Left cardiac atrium (tissue), 4 donors: ENCODE measurements around the gene PRF1. TPM values are rescaled to one million over a fixed set of nuclear protein-coding genes. Genes with fewer than 3 reads are reported as not detected.
"Not testable (repeated sequence)": the region's sequence is repeated elsewhere in the genome, so short reads cannot be mapped to it uniquely, and the experiment has no call there.

ENCODE experiments used
- ATAC-seq, 2 donors: fragments of 200-7000 bp; cut with Tn5 transposase; one replicate each; pipeline ENCODE4 v1.9.1; 2020; ENCODE audit warnings: mild to moderate bottlenecking in 2 of 2, moderate library complexity in 2 of 2
- DNase-seq: peaks from one replicate; pipeline ENCODE4 v3.0.0-alpha.2; 2020
- intact Hi-C, 2 donors: fragments of 100-400 bp; cut with DNase I; formaldehyde crosslinking; loops; one replicate each; pipeline versions ENCODE4 v1.14.1 to v1.15.1; 2022 to 2023
- total RNA-seq, 2 donors: library from RNA; stranded (reverse); fragmentation: NEBNext Ultra II Directional; extraction: Animal tissue kit (Norgen Biotek cat#: 25700); gene quantifications; one replicate each; pipeline ENCODE4 v1.2.1, GENCODE V29; 2021
- donor health status: DM: no; HTN: yes; CAD: no.
- donor health status: DM: no; HTN: yes; CAD: no; lungs with severe emphysema.
- donor health status: DM: yes; HTN: yes; CAD: no.
- donor health status: Dilated cardiomyopathy.

PRF1 gene
- total RNA-seq, 2 donors from 2014 or later = 1.5 to 4.6 TPM

DNA sequence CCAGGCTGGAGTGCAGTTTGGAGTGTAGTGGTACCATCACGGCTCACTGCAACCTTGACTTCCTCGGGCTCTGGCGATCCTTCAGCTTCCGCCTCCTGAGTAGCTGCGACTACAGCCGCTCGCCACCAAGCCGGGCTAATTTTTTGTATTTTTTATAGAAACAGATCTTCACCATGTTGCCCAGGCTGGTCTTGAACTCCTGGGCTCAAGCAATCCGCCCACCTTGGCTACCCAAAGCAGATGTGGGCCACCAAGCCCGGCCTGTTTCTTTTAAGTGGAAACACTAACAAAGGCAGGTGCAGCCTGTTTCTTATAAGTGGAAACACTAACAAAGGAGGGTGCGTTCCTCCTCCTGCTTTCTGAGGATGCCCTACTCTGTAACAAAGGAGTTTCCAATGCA lies 18.2 kb downstream of the PRF1 start:
- ATAC-seq (no peak), DNase-seq (no peak)
- intact Hi-C loops = no loop called here

DNA sequence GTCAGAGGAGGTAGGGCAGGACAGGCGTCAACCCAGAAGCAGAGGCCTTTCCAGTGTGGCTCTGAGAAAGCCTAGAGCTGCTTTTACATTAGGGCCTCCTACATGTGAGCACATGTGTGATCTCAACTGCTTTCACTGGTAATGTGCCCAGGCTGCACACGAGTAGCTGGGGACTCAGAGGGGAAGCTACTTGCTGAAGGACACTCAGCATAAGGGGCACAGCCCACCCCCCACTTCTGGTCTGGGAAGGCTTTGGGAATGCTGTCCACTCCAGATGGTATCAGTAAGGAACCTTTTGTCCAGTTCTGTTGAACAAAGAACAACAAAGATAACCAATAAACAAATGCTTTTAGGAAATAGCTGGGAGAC lies 18.9 kb downstream of the PRF1 start:
- DNase-seq (peak; percentile 1), ATAC-seq (peak in 1 of 2 donors; percentile 16)
- intact Hi-C loops = no loop called here

DNA sequence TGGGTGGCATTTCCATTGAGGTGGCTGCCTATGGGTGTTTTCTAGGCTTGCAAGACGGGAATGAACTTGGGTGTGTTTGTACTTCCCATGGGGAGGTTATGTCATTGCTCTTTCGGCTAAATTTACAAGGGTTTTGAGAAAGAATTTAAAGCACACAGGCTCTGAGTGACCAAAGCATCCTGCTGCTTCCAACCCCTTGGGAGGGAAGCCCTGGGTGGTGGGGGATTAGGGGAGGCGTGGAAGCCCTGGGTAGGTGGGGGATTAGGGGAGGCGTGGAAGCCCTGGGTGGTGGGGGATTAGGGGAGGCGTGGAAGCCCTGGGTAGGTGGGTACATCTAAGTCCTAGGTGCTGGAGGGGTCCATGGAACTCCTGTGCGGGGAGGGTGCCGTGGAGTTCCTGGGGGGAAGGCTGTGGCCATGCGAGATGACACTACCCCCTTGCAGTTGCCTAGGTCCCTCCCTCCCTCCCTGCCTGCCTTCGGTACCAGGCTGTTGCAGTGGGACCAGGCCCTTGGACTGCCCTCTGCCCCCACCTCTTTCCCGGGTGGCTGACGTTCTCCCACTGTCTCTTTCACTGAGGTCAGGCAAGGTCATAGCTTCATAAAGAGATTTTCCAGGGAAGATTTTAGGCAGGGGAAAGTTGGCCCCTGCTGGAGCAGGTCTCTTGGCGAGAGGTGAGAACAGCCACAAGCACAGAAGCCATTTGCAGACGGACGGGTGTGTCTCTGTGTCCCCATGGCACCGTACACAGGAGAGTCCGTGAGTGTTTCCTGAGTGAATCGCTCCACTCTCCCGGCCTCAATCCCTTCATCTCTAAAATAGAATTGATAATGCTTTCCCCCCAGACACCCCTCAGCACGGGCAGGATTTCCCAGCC lies 19.5 kb downstream of the PRF1 start:
- intact Hi-C loops = no loop called here
- peak; percentile 10 for DNase-seq
- ATAC-seq = peak in 1 of 2 donors; percentile 36

DNA sequence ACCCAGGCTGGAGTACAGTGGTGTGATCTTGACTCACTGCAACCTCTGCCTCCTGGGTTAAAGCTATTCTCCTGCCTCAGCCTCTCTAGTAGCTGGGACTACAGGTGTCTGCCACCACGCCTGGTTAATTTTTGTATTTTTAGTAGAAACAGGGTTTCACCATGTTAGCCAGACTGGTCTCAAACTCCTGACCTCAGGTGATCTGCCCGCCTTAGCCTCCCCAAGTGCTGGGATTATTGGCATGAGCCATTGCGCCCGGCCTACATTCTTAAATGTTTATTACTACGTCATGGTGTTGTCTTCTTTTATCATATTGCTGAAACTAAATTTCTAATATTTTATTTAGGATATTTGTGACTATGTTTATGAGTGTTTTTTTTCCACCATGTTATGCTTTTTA lies 21.4 kb downstream of the PRF1 start:
- DNase-seq = peak; percentile 1

DNA sequence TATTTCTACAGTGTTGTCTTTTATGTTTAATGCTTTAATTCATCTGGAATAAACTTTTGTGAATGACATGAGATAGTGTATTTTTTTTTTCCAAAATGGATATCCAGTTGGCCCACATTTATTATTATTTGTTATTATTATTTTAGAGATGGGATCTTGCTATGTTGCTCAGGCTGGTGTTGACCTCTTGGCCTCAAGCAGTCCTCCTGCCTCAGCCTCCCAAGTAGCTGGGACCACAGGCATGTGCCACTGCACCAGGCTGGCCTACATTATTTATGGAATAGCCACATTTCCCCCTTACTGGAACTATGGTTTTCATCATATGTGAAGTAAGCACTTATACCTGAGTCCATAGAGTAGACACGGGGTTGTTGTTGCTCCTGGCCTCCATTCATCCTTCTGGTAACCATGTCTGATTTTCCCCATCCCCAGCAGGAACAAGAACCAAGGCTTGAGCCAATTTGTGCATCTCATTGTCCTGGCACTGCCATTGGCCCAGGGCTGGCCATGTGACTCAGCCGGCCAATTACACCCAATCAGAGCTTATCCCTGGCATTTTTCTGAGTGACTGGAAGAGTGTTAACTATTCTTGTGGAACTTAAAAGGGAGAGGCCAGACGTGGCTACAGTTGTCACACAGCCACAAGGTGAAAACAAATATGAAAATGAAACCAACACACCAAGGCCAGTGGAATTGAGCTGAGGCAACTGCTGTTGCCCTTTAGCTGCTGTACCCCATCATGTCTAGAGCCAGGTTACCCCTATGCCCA lies 23.1 kb downstream of the PRF1 start:
- intact Hi-C loops = no loop called here
- DNase-seq (peak; percentile 3), ATAC-seq (no peak)

More for the DNA sequence above, 21.4 kb downstream of the PRF1 start:
- intact Hi-C loops, ATAC-seq: not testable (repeated sequence)

DNA sequence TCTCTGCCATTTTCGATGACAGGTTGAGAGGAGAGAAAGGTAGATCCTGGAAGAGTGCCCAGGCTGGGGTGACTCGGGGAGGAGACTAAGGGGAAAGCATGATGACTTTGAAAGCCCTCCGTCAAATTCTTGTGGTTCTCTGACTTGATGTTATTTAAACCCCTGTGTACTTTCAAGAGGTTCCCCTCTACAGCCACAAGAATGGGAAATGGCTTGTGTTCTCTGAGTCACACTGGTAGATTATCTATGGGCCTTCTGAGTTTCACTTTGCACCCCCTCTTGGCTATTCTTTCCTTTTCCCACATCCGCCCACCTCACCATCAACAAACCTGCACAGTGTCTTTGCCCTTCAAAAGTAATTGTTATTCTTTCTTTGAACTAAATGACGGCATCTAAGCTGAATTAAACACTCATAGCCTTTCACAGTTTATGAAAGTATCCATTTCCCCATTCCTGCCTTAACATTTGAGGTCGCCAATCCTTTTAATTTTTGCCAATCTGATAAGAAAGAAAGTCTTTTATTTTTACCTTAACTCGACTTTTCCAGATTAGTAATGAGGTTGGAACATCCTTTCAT lies 24.1 kb downstream of the PRF1 start:
- DNase-seq (no peak), ATAC-seq (peak in 1 of 2 donors; percentile 3)
- intact Hi-C loops = no loop called here

DNA sequence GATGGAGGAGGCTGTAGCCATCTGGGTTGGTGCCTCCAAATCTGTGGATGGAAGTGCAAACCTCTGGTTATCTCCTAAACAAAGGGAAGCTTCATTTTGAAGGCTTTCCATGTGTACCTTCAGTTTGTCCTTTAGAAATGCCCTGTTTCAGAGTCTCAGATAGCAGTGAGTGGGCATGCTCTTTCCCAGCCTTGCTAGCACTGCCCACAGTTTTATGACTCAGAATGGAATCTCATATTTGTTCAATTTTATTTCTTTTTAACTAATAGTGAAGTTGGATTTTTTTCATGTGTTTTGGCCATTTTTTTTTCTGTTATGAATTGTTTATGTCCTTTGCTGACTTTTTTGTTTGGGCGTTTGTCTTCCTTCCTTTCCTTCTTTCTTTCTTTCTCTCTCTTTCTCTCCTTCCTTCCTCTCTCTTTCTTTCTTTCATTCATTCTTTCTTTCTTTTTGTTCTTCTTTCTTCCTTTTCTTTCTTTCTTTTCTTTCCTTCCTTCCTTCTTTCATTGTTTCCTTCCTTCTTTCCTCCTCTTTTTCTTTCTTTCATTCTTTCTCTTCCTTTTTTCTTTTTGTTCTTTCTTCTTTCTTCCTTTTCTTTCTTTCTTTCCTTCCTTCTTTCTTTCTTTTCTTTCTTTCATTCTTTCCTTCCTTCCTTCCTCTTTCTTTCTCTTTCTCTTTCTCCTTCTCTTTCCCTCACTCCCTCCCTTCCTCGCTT lies 25.6 kb downstream of the PRF1 start:
- intact Hi-C loops = no loop called here
- ATAC-seq (peak in 1 of 2 donors; percentile 42), DNase-seq (no peak)

DNA sequence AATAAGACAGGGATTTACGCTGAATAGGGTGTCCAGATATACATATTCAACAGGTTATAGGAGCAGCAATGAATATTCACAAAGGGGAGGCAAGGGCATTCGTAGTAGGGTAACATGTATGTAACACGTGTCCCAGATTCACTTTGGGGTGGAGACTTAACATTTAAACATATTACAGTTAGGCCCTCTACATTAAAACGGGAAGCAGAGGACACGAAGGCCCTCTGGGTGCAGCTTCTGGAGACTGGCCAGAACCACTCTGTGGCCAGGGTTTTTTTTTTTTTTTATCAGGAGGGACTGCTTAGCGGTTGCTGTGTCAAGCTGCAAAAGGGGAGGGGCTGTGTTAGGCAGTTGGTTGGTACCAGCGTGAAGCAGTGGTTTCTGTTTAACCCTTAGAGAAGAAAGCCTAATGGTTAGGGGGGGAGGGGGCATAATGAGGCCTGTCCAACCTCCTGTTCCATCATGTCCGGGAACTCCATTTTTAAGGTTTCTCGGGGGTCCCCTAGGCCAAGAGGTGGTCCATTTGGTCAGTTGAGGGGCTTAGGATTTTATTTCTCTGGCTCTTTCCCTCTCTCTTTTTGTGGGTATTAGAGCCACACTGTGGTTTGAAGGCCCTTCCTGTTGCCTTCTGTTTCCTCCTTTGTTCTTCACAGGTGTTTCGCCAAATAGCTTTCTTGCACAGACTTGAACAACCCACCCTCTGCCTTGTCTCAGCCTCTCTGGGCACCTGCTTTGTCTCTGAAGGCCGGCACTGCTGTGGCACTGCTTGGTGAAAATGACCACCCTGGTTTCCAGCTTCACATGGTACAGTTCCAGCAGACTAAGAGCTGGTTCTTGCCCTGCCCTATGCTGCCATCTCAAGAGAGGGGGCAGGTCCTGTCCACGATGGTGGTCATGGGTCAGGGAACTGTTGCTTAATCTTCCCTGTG lies 26.4 kb downstream of the PRF1 start:
- intact Hi-C loops = no loop called here
- DNase-seq (peak; percentile 66), ATAC-seq (peak; percentile 90 to 91)

DNA sequence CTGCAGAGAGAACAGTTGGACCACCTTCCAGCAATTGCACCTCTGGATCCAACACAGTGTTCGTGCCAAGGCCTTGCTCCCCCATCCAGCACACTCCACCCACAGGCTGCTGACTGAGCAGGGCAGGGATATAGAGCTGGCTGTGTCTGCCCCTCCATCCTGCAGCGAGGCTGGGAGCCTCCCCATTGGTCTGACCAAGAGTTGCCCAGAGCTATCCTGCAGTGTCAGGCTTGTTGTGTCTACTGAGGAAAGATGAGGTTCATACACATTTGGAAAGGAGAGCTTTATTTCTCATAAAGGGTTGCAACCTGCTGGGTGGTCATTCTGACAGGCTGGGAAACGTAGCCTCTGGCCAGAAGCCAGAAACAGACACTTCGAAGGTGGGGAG lies 27.1 kb downstream of the PRF1 start:
- DNase-seq (peak; percentile 28), ATAC-seq (peak; percentile 65 to 78)
- intact Hi-C loops = no loop called here

DNA sequence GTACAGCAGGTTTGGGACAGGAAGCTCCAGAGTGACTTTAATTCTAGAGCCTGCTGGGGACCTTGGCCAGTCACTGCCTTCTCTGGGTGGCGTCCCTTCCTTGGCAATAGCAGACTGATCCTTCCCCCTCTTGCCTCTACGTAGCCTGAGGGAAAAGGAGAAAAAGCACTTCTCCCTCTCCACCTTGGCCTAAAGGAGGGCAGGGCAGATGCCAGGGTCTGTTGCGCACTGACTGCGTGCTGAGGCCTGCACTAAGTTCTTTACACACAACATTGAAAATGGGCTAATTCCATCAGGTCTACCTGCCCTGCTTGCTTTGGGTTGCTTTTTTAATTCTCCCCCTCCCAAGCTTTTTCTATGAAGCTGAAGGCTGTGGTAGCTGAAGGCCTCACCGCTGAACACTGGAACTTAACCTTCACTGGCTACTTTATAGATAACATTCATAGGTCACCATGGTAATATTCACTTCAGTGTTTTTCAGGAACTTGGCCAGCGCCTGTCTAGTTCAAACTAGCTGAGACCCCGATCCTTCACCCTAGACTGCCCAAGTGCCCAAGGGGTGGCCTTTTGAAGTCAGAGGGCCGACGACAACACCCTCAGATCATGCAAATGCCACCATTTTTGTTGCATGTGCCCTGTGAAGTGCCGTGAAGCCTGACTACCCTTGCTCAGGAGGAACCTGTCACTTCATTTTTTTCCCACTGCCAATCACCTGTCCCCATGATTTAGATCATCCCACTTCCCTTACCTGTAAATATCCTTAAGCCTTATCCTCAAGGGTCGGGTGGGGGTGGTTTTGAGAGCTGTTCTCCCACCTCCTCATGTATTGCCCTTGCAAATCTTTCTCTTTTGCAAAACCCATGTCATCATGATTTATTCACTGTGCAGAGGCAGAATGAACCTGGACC lies 28.7 kb downstream of the PRF1 start:
- ATAC-seq = no peak
- peak; percentile 11 for DNase-seq
- intact Hi-C loops = no loop called here

DNA sequence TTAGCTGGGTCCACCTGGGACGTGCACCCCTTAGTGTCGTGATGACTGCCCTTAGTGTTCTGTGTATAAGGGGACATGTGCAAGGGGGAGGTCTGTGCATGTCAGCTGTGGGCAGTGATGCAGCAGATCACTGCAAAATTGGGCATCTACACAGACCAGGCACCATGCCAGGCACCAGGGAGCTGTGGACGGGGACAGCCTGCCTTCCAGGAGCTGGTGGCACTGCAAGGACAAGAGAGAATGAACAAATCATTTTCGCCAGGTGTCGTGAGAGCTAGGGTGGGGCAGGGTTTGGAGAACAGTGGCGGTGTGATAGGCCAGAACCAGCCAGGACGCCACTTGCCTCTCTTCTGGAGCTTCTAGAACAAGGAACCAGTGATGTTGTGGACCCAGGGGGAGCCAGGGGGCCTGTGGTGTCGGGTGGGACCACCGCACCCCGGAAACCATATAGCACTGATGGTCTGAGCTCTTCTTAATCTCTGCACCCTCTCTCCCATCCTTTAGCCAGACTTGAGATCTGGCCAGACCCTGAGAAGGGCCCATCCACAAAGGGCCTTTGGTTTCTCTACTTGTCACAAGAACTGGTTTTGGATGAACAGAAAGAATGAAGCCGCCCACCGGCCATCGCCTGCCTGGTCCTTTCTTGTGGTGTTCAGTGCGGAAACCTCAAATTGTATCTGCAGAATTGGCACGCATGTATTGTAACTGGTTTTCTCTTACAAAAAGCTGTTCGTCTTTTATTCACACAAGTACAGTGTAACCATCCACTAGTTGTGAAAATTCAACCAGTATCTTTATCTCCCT lies 30.7 kb downstream of the PRF1 start:
- ATAC-seq = no peak

DNA sequence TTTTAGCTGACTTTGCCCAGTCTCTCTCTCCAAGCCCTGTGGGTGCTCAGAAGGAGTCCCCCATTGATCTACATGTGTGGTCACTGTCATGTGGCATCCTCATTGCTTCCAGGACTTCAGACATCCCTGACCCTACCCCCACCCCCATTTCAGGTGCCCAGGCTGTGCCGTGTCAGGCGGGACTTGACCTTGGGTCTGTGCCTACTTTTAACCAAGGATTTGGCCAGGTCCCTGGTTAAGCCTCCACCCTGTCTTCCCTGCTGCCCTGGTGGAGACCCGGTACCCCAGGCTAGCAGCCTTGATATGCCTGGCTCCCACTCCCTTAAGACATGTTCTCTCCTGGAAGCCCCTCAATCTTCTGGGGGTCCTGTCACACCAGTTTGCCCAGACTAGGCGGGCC lies 31.3 kb downstream of the PRF1 start:
- ATAC-seq (no peak), DNase-seq (no peak)
- intact Hi-C loops = no loop called here

More for the DNA sequence above, 30.7 kb downstream of the PRF1 start:
- intact Hi-C loops = no loop called here
- no peak for DNase-seq

DNA sequence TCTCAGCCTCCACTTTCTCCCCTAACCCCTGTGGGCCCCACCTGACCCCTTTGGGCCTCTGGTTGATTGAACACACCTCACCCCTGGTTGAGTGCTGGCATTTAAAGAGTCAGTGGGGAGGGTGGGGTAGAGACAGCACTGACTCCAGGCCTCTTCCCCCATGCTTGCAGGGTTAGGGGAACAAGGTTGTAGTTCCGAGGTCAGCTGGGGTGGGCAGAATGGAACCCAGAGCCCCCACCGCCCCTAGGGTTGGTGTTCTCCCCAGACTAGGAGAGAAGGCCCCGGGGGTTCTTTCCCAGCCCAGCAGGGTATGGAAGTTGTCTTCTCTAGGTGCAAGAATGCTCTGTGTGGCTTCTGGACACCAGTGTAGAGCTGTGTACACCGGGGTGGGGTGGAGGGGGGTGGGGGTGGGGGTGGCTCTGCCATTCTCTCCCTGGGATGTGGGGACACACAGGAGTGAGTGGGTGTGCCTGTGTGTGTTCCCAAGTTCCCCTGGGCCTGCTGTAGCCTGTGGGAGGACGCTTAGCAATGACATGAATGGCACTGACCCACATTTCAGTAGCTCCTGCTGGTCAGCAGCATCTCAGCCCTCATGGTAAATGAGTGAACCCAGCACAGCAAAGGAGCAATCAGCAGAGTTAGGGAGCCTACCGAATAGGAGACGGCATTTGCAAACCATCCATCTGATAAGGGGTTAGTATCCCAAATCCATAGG lies 33.6 kb downstream of the PRF1 start:
- DNase-seq (peak; percentile 7), ATAC-seq (no peak)
- intact Hi-C loops = no loop called here

DNA sequence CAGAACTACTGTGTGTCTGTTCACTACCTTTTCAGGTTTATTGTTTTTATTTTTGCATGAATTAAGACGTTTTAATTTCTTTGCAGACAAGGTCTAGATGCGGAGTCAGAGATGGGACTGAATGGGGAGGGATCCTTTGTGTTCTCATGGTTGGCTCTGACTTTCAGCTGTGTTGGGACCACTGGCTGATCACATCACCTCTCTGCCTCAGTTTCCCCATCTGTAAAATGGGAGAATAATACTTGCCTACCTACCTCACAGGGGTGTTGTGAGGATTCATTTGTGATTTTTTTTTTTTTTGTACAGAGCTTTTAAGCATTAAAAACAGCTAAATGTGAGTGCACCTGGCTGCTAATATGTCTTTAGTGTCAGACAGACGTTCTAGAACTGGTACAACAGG lies 34.4 kb downstream of the PRF1 start:
- ATAC-seq = no peak
- intact Hi-C loops = no loop called here

DNA sequence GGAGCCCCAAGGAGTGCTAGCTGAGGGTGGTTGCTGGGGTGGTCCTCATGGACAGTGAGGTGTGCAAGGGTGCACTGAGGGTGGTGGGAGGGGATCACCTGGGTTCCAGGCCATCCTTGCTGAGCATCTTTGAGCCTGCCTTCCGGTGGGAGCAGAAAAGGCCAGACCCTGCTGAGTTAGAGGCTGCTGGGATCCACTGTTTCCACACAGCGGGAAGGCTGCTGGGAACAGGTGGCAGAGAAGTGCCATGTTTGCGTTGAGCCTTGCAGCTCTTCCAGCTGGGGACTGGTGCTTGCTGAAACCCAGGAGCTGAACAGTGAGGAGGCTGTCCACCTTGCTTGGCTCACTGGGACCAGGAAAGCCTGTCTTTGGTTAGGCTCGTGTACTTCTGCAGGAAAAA lies 34.9 kb downstream of the PRF1 start:
- intact Hi-C loops = no loop called here
- ATAC-seq = no peak
- DNase-seq = no peak

More for the DNA sequence above, 34.4 kb downstream of the PRF1 start:
- DNase-seq = no peak
